HEK293 (cell line): Measurements from ENCODE around the gene GLTPD2.

Experiments
- CTCF ChIA-PET: fragments of 350-600 bp; formaldehyde crosslinking; extraction: SDS; loops from one replicate; lab custom pipeline; 2021; ENCODE audit warnings: antibody characterized with exemption; lab: Yijun Ruan, JAX
- POLR2A ChIA-PET: fragments of 300-600 bp; formaldehyde crosslinking; extraction: SDS; loops from one replicate; lab custom pipeline; 2020; ENCODE audit warnings: antibody characterized with exemption, inconsistent platforms; lab: Yijun Ruan, JAX
- H3K27ac ChIP-seq: fragments of 200-500 bp; sonication (Bioruptor generic); 2 replicates; pipeline ENCODE4 v1.5.1; 2014; ENCODE audit warnings: low read depth, low read length, control low read depth, inconsistent platforms; ENCODE audit errors: extremely low read depth
- H3K36me3 ChIP-seq, 2 experiments: fragments of 200-500 bp in 1 of 2; sonication (Bioruptor generic) in 1 of 2; 1 replicate in 1 of 2; 2 replicates in 1 of 2; pipeline ENCODE4 v1.5.1; 2014 to 2017; ENCODE audit warnings: inconsistent platforms in 2 of 2, low read length in 2 of 2; ENCODE audit not compliant: control insufficient read depth in 2 of 2, insufficient read depth in 1 of 2
- H3K4me1 ChIP-seq: fragments of 200-500 bp; sonication (Bioruptor generic); 2 replicates; pipeline ENCODE4 v1.5.1; 2014; ENCODE audit warnings: mild to moderate bottlenecking, low read length, inconsistent platforms; ENCODE audit not compliant: control insufficient read depth, insufficient read depth
- H3K4me3 ChIP-seq: 2 replicates; pipeline ENCODE4 v1.5.1; 2011; ENCODE audit warnings: low read depth, mild to moderate bottlenecking, control low read depth, low read length, moderate library complexity
- H3K9me3 ChIP-seq: fragments of 200-500 bp; sonication (Bioruptor generic); 2 replicates; pipeline ENCODE4 v1.5.1; 2014; ENCODE audit warnings: low read depth, low read length, inconsistent platforms; ENCODE audit not compliant: control insufficient read depth, insufficient read depth
- AEBP2 ChIP-seq: fragments of 450-650 bp; formaldehyde crosslinking; IDR thresholded peaks from 2 replicates; pipeline ENCODE4 v1.5.1; 2016; ENCODE audit warnings: missing biosample characterization, missing genetic modification characterization, borderline replicate concordance
- ATF2 ChIP-seq: fragments of 450-650 bp; formaldehyde crosslinking; IDR thresholded peaks from 2 replicates; pipeline ENCODE4 v1.5.1; 2016; ENCODE audit warnings: missing biosample characterization, missing genetic modification characterization, low read depth
- GLIS2 ChIP-seq: fragments of 450-650 bp; formaldehyde crosslinking; IDR thresholded peaks from 2 replicates; pipeline ENCODE4 v1.5.1; 2016; ENCODE audit warnings: missing biosample characterization, missing genetic modification characterization
- HOXD13 ChIP-seq: sonication (generic); formaldehyde crosslinking; IDR thresholded peaks from 2 replicates; pipeline ENCODE4 v1.8.0; 2022; ENCODE audit warnings: missing genetic modification reagents, borderline replicate concordance
- KLF9 ChIP-seq: fragments of 450-650 bp; formaldehyde crosslinking; IDR thresholded peaks from 2 replicates; pipeline ENCODE4 v1.5.1; 2016; ENCODE audit warnings: missing biosample characterization, missing genetic modification characterization, low read depth
- PATZ1 ChIP-seq: fragments of 450-650 bp; formaldehyde crosslinking; IDR thresholded peaks from 2 replicates; pipeline ENCODE4 v1.5.1; 2016; ENCODE audit warnings: missing biosample characterization, missing genetic modification characterization
- PRDM1 ChIP-seq: fragments of 450-650 bp; formaldehyde crosslinking; IDR thresholded peaks from 2 replicates; pipeline ENCODE4; 2016; ENCODE audit warnings: missing biosample characterization, missing genetic modification characterization
- PRDM10 ChIP-seq: fragments of 450-650 bp; formaldehyde crosslinking; IDR thresholded peaks from 2 replicates; pipeline ENCODE4 v1.5.1; 2016; ENCODE audit warnings: missing biosample characterization, missing genetic modification characterization
- SP2 ChIP-seq: fragments of 450-650 bp; formaldehyde crosslinking; IDR thresholded peaks from 2 replicates; pipeline ENCODE4 v1.5.1; 2016; ENCODE audit warnings: missing biosample characterization, missing genetic modification characterization
- ZBTB20 ChIP-seq: fragments of 450-650 bp; formaldehyde crosslinking; IDR thresholded peaks from 2 replicates; pipeline ENCODE4 v1.5.1; 2016; ENCODE audit warnings: missing biosample characterization, missing genetic modification characterization
- ZFP37 ChIP-seq: fragments of 450-650 bp; formaldehyde crosslinking; IDR thresholded peaks from 2 replicates; pipeline ENCODE4 v1.5.1; 2016; ENCODE audit warnings: missing biosample characterization, missing genetic modification characterization
- ZFP41 ChIP-seq: fragments of 450-650 bp; formaldehyde crosslinking; IDR thresholded peaks from 2 replicates; pipeline ENCODE4 v1.5.1; 2016; ENCODE audit warnings: missing biosample characterization, missing genetic modification characterization, borderline replicate concordance
- ZNF146 ChIP-seq: fragments of 450-650 bp; formaldehyde crosslinking; IDR thresholded peaks from 2 replicates; pipeline ENCODE4 v1.5.1; 2016; ENCODE audit warnings: missing biosample characterization, missing genetic modification characterization
- ZNF335 ChIP-seq: fragments of 450-650 bp; formaldehyde crosslinking; conservative IDR thresholded peaks from 2 replicates; pipeline ENCODE4 v1.5.1; 2016; ENCODE audit warnings: missing biosample characterization, missing genetic modification characterization
- ZNF488 ChIP-seq: fragments of 450-650 bp; formaldehyde crosslinking; IDR thresholded peaks from 2 replicates; pipeline ENCODE4 v1.5.1; 2016; ENCODE audit warnings: missing biosample characterization, missing genetic modification characterization
- ZNF521 ChIP-seq: fragments of 450-650 bp; formaldehyde crosslinking; IDR thresholded peaks from 2 replicates; pipeline ENCODE4 v1.5.1; 2017; ENCODE audit warnings: missing biosample characterization, mild to moderate bottlenecking, missing genetic modification characterization
- ZNF600 ChIP-seq: fragments of 450-650 bp; formaldehyde crosslinking; IDR thresholded peaks from 2 replicates; pipeline ENCODE4 v1.5.1; 2016; ENCODE audit warnings: missing biosample characterization, missing genetic modification characterization
- TF ChIP-seq, protein P1 (sequence below): fragments of 450-650 bp; formaldehyde crosslinking; IDR thresholded peaks from 2 replicates; pipeline ENCODE4 v1.5.1; 2017; ENCODE audit warnings: missing biosample characterization, missing genetic modification characterization

Gene GLTPD2

GRCh38 chr17:4807605-4808377 lies 19.0 kb downstream of the GLTPD2 start:
- Histone ChIP-seq H3K27ac (no peak overlapping the region), H3K4me3 (peak overlapping the region; percentile 69), H3K4me1 (no peaks in the 10 kb centered on the region), H3K36me3 (peaks cover 0 to 26% of the 10 kb centered on the region in 2 experiments; a peak in 2 of 3 replicates), H3K9me3 (no peaks in the 10 kb centered on the region)
- no peak for TF ChIP-seq ATF2 (tag by site-specific recombination)
- peak; percentile 44 for TF ChIP-seq GLIS2 (tag by site-specific recombination)
- TF ChIP-seq PATZ1 (tag by site-specific recombination) = 0 out of 2 replicates have a peak, but pooled peaks have one; percentile 4
- peak; percentile 43; the same call in 1 of the 2 replicates for TF ChIP-seq ZBTB20 (tag by site-specific recombination)
- peak; percentile 52 for TF ChIP-seq ZNF335 (tag by site-specific recombination)
- TF ChIP-seq HOXD13 (CRISPR knock-in tag) = no peak
- TF ChIP-seq ZNF600 (tag by site-specific recombination) = peak; percentile 80
- peak; percentile 22; the same call in 1 of the 2 replicates for TF ChIP-seq KLF9 (tag by site-specific recombination)
- TF ChIP-seq SP2 (tag by site-specific recombination) = peak; percentile 45
- ChIA-PET POLR2A (interaction anchor here (0.6 to 4.4 kb wide), 8 partner anchors 12 to 104 kb away, joined by 3 to 41 read pairs (median 4); partner anchors contain the start of genes MED11, MINK1, PELP1 and PSMB6), CTCF (interaction anchor here (0.6 to 1.4 kb wide), 5 partner anchors 17 to 34 kb away, joined by 3 to 8 read pairs (median 3); no protein-coding TSS in a partner anchor)

- H3K27ac ChIP-seq = no peak overlapping the region
- no peaks in the 10 kb centered on the region for H3K9me3 ChIP-seq
- no peaks in the 10 kb centered on the region for H3K4me1 ChIP-seq
- peaks cover 0 to 26% of the 10 kb centered on the region in 2 experiments; a peak in 2 of 3 replicates for H3K36me3 ChIP-seq
- ChIA-PET POLR2A (interaction anchor here (0.6 to 4.4 kb wide), 2 partner anchors 12 to 61 kb away, joined by 4 to 41 read pairs; partner anchors contain the start of gene PSMB6), CTCF (interaction anchor here (0.8 kb wide), 1 partner anchor 19 kb away, joined by 8 read pairs; no protein-coding TSS in a partner anchor)
- no peak overlapping the region for H3K4me3 ChIP-seq
- no peak for TF ChIP-seq ZNF488 (tag by site-specific recombination)
- TF ChIP-seq AEBP2 (tag by site-specific recombination) = no peak
- no peak for TF ChIP-seq ZNF146 (tag by site-specific recombination)
- no peak for TF ChIP-seq ZFP41
- no peak for TF ChIP-seq ZNF521 (tag by site-specific recombination)
- TF ChIP-seq PRDM1 = no peak
- peak; percentile 77 for TF ChIP-seq PRDM10
- TF ChIP-seq, protein P1, sequence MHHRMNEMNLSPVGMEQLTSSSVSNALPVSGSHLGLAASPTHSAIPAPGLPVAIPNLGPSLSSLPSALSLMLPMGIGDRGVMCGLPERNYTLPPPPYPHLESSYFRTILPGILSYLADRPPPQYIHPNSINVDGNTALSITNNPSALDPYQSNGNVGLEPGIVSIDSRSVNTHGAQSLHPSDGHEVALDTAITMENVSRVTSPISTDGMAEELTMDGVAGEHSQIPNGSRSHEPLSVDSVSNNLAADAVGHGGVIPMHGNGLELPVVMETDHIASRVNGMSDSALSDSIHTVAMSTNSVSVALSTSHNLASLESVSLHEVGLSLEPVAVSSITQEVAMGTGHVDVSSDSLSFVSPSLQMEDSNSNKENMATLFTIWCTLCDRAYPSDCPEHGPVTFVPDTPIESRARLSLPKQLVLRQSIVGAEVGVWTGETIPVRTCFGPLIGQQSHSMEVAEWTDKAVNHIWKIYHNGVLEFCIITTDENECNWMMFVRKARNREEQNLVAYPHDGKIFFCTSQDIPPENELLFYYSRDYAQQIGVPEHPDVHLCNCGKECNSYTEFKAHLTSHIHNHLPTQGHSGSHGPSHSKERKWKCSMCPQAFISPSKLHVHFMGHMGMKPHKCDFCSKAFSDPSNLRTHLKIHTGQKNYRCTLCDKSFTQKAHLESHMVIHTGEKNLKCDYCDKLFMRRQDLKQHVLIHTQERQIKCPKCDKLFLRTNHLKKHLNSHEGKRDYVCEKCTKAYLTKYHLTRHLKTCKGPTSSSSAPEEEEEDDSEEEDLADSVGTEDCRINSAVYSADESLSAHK (tag by site-specific recombination) = no peak
- no peak for TF ChIP-seq ZFP37 (tag by site-specific recombination)
Measured at GRCh38 chr17:4808378-4808767, 19.6 kb downstream of the GLTPD2 start.
